ENCODE results near the gene CHPT1.

The CHPT1 gene

DNA sequence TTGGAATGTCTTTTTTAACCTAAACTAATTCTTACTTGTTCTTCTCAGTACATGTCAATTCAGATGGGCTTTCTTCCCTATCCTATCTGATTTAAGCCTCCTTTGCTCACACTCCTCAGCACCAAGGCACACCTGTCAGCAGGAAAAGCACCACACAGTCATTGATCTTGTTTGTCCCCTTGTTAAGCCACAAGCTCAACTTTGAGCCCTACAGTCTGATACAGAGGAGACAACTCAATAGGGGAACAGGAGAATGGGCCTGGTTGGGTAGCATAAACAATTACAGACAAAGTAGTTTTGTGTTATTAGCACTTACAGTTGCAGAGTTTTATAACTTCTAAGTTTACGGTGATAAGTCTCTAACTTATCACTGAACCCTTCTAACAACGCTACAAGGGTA is 71.3 kb downstream of the CHPT1 start:
- no peak for DNase-seq

- DNase-seq, result no peak
These were observed 72.4 kb downstream of the CHPT1 start for GRCh38 chr12:101769865-101770264.

GRCh38 chr12:101772012-101772775 is 74.8 kb downstream of the CHPT1 start:
- no peak for DNase-seq

DNA sequence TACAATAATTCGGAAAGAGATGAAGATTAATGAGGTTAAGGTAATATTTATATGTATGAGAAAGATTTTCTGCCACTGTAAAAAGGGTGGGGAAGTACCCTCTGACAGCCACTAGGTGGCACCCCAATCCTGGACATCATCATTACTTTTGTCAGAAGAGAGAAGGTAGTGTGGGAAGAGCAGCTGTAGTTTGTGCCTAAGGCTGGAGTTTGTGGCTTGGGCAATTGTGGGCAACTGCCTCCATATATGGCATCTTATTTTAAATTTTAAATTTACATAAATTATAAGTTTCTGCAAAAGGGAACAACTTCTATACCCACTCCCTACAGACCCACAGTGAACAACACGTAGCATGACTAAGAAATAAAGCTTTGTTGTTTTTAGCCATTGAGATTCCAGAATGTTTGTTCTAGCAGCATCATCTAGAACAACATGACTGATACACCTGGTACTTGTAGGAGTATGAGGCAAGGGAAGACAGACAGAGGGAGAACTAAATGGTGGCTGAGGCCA is 76.3 kb downstream of the CHPT1 start:
- peak; percentile 68 for DNase-seq

GRCh38 chr12:101775816-101776215 is 78.4 kb downstream of the CHPT1 start:
- no peak for DNase-seq

- DNase-seq, result no peak
These were observed 80.0 kb downstream of the CHPT1 start for GRCh38 chr12:101777485-101777884.

GRCh38 chr12:101777978-101778377 is 80.5 kb downstream of the CHPT1 start:
- DNase-seq, result no peak

All from HCEC 1CT (cell line).